SK-N-SH (cell line): Measurements from ENCODE around the gene CCDC172.

ENCODE experiments used
- CTCF ChIP-seq: fragments of 200-600 bp; sonication (generic); IDR thresholded peaks from 2 replicates; pipeline ENCODE4 v1.6.1; 2017; ENCODE audit warnings: antibody characterized with exemption, mild to moderate bottlenecking, moderate library complexity
- EP300 ChIP-seq, 2 experiments: IDR thresholded peaks; 2 replicates each; pipeline versions ENCODE4 v1.4.0 to v1.6.1; 2012; ENCODE audit warnings: borderline replicate concordance in 1 of 2, low read depth in 1 of 2, low read length in 1 of 2
- EZH2phosphoT487 ChIP-seq: fragments of 200-600 bp; sonication (generic); IDR thresholded peaks from 2 replicates; pipeline ENCODE4 v1.6.1; 2017; ENCODE audit warnings: low read depth, mixed run types, mild to moderate bottlenecking, antibody characterized with exemption, moderate library complexity, borderline replicate concordance
- FOXJ3 ChIP-seq: sonication (generic); formaldehyde crosslinking; IDR thresholded peaks from 2 replicates; pipeline ENCODE4 v1.5.1; 2020; ENCODE audit warnings: mild to moderate bottlenecking, missing genetic modification reagents
- GABPA ChIP-seq: IDR thresholded peaks from 2 replicates; pipeline ENCODE4 v1.4.0; 2012; ENCODE audit warnings: low read depth, mild to moderate bottlenecking
- NFIC ChIP-seq: IDR thresholded peaks from 2 replicates; pipeline ENCODE4 v1.4.0; 2012; ENCODE audit warnings: borderline replicate concordance
- POLR2AphosphoS5 ChIP-seq: IDR thresholded peaks from 2 replicates; pipeline ENCODE4 v1.6.1; 2012; ENCODE audit warnings: low read depth, low read length
- RCOR1 ChIP-seq: fragments of 150-350 bp; IDR thresholded peaks from 2 replicates; pipeline ENCODE4 v1.6.1; 2017; ENCODE audit warnings: antibody characterized with exemption, low read length
- REST ChIP-seq: IDR thresholded peaks from 2 replicates; pipeline ENCODE4 v1.6.1; 2012; ENCODE audit warnings: mild to moderate bottlenecking, low read depth, low read length, moderate library complexity
- RFX5 ChIP-seq: IDR thresholded peaks from 2 replicates; pipeline ENCODE4 v1.6.1; 2012; ENCODE audit warnings: mild to moderate bottlenecking, improper control_type of control experiment, low read length
- SIN3A ChIP-seq: IDR thresholded peaks from 2 replicates; pipeline ENCODE4 v1.6.1; 2012; ENCODE audit warnings: low read depth, mild to moderate bottlenecking, low read length, moderate library complexity, borderline replicate concordance
- TAF1 ChIP-seq: IDR thresholded peaks from 2 replicates; pipeline ENCODE4 v1.6.1; 2012; ENCODE audit warnings: low read depth, mild to moderate bottlenecking, low read length, moderate library complexity, borderline replicate concordance
- TCF12 ChIP-seq: IDR thresholded peaks from 2 replicates; pipeline ENCODE4 v1.4.0; 2012
- YY1 ChIP-seq: IDR thresholded peaks from 2 replicates; pipeline ENCODE4 v1.4.0; 2012; ENCODE audit warnings: low read depth, mild to moderate bottlenecking

DNA sequence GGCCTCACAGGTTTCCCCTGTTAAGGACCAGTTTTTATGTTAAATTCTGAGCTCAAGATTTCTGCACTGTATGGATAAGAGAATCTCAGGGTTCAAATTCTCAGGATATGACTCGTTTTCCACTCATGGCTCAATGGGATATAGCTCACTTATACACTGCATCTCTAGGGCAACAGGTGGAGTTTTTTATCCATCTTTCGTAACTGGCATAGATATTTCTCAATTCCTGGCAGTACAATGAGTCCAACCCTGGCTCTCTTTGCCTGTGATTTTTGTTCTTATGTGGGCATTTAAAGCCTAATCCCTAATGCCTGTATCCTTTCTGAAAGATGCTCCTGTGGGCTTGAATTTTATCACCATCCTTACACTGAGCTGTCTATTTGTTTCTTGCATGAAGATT, 7.6 kb downstream of the CCDC172 start:
- no peak for TF ChIP-seq YY1
- TF ChIP-seq TAF1: no peak
- TF ChIP-seq CTCF: no peak
- TF ChIP-seq POLR2AphosphoS5: no peak
- no peak for TF ChIP-seq FOXJ3 (CRISPR knock-in tag)
- TF ChIP-seq RCOR1: no peak
- no peak for TF ChIP-seq EP300 (IDR thresholded peaks at IDR 0.05; ENCODE audit: borderline replicate concordance in 1 of 2, low read depth in 1 of 2, low read length in 1 of 2)
- TF ChIP-seq REST: no peak
- no peak for TF ChIP-seq EZH2phosphoT487
- TF ChIP-seq NFIC: no peak
- no peak for TF ChIP-seq SIN3A
- TF ChIP-seq TCF12: no peak
- TF ChIP-seq GABPA: no peak
- no peak for TF ChIP-seq RFX5
